NCI-H1092 treated with DMSO at 0.1 percent for 48 hours (cell line): ENCODE measurements around the gene ZNF554.

Experiments used
- DNase-seq: peaks from one replicate; lab custom pipeline; 2025; lab: John Stamatoyannopoulos, UW

ZNF554 gene

DNA sequence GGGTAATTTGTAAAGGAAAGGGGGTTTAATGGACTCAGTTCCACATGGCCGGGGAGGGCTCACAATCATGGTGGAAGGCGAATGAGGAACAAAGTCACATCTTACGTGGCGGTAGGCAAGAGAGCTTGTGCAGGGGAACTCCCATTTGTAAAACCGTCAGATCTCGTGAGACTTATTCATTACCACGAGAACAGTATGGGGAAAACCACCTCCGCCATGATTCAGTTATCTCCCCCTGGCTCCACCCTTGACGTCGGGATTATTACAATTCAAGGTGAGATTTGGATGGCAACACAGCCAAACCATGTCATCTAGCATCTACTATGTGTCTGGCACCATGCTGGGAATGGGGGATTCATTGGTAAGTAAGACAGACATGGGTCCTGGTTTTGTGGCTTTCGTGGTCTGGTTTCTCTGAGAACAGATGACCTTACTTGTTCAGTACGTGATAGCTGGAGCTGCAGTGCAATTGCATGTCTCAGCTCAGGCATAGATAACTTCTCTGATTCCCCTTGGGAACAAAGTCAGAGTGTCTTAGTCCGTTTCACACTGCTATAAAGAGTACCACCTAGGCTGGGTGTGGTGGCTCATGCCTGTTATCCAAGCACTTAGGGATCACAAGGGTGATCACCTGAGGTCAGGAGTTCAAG, 8.3 kb downstream of the ZNF554 start:
- DNase-seq: no peak

GRCh38 chr19:2834294-2834871, 14.7 kb downstream of the ZNF554 start:
- no peak for DNase-seq

GRCh38 chr19:2837430-2837829, 17.8 kb downstream of the ZNF554 start:
- no peak for DNase-seq

DNA sequence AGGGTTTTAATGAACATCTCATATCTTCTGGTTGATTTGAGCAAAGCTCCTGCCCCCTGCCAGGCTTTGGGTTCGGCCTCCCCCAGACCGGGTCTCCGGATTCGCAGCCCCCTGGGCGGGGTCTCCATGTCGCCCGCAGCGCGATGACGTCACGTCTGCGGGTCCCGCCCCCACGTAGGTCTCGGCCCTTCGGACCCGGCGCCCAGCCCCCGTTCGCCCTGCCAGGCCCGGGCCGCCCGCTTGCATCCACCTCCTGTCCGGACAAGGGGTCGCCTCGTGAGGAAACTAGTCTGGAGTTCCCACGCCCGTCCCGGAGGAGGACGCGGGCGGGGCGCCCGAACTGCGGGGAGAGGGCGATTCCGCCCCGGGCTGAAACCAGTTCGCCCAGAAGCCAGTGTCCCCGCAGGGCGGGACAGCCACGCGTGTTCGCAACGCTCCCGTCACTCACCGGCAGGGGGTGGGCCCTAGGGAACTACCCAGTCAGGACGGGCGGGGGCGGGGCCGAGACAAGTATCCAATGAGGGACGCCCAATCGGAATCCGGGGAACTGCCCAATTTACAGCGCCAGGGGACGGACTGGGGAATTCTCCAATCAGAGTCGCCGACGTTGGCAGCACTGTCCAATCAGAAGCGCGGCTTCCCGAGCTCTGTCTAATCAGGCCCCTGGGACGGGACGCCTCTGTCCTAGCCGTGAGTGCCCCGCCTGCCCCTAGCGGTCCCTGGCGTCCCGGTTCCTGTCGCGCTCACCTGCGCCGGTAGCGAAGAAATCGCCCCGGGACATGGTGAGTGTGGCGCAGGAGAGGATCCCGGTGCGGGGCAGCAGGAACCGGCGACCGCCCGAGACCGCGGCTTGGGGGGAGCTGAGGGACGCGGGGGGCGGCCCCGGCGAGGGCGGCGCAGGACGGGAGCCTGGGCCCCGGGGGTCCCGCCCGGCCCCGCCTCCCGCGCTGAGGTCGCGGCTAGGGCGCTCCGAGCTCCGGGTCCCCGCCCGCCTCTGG, 21.4 kb downstream of the ZNF554 start, which contains the start of gene ZNF555:
ZNF555 (plus strand) TSS at position 682 of the 998 bp plus-strand sequence; CDS start at position 780, 98 bp downstream.
- peak; percentile 97 for DNase-seq

- DNase-seq: no peak
Measured at GRCh38 chr19:2841855-2842574, 22.3 kb downstream of the ZNF554 start.

DNA sequence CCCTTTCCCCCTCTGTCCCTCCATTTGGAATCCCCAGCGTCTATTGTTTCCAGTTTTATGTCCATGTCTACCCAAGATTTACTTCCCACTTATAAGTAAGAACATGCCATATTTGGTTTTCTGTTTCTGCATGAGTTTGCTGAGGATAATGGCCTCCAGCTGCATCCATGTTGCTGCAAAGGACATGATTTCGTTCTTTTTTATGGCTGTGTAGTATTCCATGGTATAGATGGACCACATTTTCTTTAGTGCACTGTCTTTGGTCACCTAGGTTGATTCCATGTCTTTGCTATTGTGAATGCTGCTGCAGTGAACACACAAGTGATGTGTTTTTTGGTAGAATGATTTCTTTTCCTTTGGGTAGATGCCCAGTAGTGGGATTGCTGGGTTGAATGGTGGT, 25.4 kb downstream of the ZNF554 start:
- DNase-seq: no peak

DNA sequence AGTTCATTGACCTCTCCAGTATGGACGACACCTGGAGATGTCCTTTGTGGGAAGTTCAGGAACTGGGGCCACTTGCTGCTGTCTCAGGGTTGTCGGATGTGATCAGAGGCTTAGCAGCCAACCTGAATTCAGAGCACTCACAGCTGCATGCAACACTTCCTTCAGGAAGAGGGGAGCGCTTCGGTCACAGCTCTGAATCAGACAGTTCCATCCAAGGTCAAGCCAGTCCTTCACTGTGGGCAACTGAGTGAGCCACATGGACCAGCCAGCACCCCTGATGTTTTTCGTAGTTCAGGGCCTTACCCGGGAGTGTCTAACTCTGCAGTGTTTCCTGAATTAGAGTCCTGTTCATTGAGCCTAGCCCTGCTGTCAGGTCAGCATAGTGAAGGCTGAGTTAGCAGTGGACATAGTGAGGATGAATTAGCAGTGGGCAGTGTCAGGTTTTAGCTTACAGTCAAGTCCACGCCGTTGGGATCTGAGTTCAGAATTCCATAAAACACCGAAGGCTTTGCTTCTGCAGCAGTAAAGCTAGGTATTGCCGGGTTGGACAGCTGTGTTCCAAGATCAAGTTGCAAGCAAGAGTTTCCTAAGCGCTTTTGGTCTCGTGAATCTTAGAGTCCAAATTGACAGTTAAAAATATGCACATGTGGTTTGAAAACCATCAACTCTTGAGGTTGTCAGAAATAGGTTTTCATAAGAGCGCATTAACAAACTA, 26.7 kb downstream of the ZNF554 start:
- no peak for DNase-seq

DNA sequence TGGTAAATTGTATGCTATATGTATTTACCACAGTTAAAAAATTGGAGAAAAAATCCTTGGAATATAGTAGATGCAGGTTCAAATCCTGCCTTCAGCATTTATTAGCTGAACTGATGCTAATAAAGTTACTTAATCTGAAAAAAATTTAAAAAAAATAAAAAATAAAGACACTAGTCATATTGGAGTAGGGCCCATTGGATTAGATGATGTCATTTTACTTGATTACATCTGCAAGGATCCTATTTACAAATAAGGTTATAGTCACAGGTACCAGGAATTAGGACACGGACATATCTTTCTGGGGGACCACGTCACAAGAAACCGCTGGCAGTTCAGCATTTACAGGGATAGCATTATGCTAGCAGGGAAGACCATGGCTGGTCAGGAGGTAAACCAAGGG, 27.8 kb downstream of the ZNF554 start:
- no peak for DNase-seq

DNA sequence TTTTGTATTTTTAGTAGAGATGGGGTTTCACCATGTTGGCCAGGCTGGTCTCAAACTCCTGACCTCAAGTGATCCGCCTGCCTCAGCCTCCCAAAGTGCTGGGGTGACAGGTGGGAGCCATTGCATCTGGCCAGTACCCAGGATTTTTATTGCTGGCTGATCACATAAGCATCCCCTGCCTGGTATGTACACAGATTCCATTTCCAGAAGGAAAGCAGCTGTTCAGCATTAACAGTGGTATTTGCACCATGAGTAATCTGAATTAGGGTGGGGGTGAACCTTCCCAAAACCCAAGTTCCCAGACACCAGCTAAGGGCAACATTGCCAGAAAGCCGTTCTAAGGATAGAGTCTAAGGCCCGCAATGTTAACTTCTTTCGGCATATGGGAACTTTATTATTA, 28.9 kb downstream of the ZNF554 start:
- no peak for DNase-seq

DNA sequence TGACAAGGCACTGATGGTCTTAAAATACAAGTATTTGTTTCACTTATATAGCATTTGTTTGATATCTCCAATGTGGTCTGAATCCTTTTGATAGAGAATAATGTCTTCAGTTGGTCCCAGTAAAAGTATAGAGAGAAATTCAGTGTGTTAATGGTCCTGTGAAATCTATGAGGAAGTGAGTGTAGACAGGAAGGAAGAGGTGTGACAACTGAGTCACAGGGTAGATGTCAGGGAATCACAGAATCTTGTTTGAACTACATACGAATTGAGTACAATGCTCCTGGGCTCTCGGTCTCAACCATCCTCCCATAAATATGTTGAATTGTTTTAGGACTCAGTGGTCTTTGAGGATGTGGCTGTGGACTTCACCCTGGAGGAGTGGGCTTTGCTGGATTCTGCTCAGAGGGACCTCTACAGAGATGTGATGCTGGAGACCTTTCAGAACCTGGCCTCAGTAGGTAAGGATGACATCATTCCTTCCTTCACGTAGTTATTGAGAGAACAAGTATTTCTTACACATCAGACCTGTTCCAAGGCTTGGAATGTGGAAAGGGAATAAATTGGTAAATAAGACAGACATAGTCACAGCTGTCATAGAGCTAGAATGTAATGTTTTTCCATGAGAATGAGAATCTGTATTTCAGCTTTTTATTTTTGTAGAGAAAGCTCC, 30.7 kb downstream of the ZNF554 start:
- DNase-seq: no peak

- no peak for DNase-seq
Measured at GRCh38 chr19:2852598-2852997, 32.9 kb downstream of the ZNF554 start.

DNA sequence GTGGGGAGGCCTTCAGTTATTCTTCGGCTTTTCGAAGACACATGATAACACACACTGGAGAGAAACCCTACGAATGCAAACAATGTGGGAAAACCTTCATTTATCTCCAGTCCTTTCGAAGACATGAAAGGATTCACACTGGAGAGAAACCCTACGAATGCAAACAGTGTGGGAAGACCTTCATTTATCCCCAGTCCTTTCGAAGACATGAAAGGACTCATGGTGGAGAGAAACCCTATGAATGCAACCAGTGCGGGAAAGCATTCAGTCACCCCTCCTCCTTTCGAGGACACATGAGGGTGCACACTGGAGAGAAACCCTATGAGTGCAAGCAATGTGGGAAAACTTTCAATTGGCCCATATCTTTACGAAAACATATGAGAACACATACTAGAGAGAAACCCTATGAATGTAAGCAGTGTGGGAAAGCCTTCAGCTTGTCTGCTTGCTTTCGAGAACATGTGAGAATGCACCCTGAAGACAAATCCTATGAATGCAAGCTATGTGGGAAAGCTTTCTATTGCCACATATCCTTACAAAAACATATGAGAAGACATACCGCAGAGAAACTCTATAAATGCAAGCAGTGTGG, 33.4 kb downstream of the ZNF554 start:
- DNase-seq: no peak

DNA sequence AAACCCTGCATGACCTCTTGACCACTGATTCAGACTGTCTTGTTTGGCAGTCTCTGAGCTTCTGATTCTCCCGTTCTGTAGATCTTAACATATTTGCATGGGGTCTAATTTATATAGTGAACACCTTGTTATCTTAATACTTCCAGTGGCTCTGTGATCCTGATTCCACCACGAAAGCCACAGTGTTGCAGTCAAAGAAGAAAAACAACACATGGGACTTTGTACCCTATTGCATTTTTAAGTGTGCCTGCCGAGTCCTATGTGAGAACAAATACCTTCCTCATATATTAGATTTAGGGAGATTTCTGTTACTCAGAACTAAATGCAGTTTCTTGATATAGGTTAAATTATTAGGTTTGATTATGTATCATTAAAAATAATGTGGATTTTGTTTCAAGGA, 35.2 kb downstream of the ZNF554 start:
- no peak for DNase-seq

DNA sequence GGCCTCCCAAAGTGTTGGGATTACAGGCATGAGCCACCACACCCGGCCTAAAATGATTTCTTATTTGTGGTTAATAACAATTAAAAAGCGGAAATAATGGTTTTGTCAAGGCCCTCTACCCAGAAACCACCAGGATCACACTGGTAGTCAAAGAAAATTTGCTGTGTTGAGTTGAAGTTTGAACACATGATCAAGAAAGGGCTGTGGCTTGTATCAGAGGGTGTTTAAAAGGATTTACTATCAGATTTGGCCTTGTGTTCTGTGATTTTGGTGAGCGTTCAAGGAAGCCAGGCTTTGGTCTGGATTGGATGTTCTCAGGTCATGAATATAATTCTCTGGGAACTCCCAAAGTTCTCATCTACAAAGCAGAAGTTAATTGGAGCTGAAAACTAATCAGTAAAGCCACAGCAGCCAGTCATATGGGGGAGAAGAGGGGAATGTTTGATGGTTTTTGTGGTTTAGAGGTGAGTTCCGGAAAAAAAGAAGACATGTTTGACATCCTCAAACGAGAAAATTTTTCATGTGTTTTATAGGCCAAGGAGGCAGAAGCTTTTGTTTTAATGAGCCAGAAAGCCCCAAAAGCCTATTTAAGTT, 36.9 kb downstream of the ZNF554 start:
- no peak for DNase-seq

- DNase-seq: no peak
Measured at GRCh38 chr19:2858864-2859263, 39.2 kb downstream of the ZNF554 start.

DNA sequence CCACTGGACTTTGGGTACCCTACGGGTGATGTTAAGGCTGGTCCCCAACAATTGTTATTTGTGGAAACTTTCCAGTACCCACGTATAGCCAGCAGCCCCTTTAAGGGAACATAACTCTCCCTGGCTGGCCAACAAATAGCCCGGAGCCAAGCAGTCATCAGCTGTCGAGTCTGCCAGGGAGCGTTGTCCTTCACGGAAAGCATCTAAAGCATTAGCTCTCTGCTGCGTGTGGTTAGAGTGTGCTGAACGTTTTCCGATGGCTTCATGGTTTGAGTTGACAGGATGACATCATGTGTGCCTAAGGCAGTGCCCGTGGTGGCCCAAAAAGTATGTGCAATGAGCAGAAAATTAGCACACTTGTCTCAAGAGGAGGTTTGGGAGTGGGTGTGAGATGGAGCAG, 44.1 kb downstream of the ZNF554 start:
- no peak for DNase-seq

DNA sequence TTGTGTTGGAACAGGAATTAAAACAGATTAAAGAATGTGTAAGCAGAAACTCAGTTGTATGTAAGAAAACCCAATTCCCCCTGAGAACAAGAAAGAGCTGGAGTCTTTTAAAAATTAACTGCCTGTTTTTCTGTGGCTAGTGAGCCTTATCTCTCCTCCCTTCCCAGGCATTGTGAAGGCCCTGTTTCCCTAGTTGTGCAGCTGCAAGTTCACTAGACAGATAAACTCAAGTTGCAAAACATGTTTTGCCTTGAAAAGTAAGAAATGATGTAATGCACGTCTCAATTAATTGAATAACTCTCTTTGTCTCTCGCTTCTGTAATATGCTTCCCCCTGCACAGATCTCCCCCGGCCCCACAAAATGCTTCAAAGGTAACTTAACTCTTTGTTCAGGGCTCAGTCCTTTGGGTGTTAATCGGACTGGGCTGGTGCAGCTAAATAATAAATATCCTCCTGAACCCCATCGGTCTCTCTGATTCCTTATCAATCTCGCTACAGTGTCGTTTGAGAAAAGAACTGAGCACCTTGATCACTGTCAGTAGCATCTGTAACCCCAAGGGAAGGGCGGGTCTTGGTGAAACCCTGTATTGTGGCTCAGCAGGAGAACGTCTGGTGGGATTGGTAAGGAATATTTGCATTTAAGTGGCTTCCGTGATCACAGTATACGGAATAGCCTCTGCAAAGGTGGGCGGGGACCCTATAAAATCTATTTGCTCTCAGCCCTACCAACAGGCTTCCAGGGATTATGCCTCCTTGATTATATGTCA, 45.8 kb downstream of the ZNF554 start:
- DNase-seq: no peak

DNA sequence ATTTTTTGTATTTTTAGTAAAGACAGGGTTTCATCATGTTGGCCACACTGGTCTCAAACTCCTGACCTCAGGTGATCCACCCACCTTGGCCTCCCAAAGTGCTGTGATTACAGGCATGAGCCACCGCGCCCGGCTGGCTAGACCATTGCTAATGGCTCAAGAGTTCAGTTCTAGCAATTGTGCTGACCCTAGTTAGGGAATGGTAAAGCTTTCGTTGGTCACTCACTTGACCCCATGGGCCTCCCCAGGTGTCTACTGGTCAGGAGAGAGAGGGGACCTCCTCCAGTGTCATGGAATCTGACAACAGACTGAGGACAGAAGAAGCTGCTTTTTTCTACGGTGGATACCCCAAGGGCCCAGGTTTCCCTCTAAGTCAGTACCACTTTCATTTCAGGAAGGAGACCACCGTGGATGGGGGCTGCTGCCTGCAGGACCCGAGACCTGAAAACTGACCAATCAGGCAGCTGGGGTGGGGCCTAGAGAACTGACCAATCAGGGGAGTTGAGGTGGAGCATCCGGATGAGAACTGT, 46.9 kb downstream of the ZNF554 start:
- no peak for DNase-seq
